Stomach (tissue), 4 donors: Measurements from ENCODE around the gene SWAP70.

Source experiments
- CTCF ChIP-seq, 7 experiments: fragments of 450-650 bp in 4 of 7; fragments of 200-600 bp in 3 of 7; sonication (generic) in 3 of 7; IDR thresholded peaks; one replicate each; pipeline ENCODE4 v1.5.1; 2016 to 2019; ENCODE audit warnings: antibody characterized with exemption in 7 of 7, control low read depth in 2 of 7, mild to moderate bottlenecking in 1 of 7
- POLR2A ChIP-seq, 4 donors: fragments of 450-650 bp; IDR thresholded peaks; one replicate each; pipeline ENCODE4 v1.6.1; 2016; ENCODE audit warnings: antibody characterized with exemption in 4 of 4, control low read depth in 2 of 4, mild to moderate bottlenecking in 1 of 4, moderate library complexity in 1 of 4
- POLR2AphosphoS5 ChIP-seq, 3 donors: sonication (generic); formaldehyde crosslinking; IDR thresholded peaks; one replicate each; pipeline ENCODE4 v1.6.1; 2016; ENCODE audit warnings: antibody characterized with exemption in 3 of 3

GRCh38 chr11:9688716-9689511 lies 25.0 kb downstream of the SWAP70 start:
- TF ChIP-seq CTCF (IDR thresholded peaks at IDR 0.05), result no peak
- peak in 1 of 3 donors; percentile 4 for TF ChIP-seq POLR2AphosphoS5 (IDR thresholded peaks at IDR 0.05)
- no peak for TF ChIP-seq POLR2A (IDR thresholded peaks at IDR 0.05)
